IPS DF 6.9 (cell line): ENCODE measurements around the gene ODR4.

Source experiments
- DNase-seq: peaks from one replicate; pipeline ENCODE4 v3.0.0-alpha.2; 2013; ENCODE audit warnings: low read depth, low spot score
- H3K27ac ChIP-seq: one replicate; pipeline ENCODE4 v1.5.1; 2013; ENCODE audit warnings: low read length, control low read depth
- H3K27me3 ChIP-seq: 2 replicates; pipeline ENCODE4 v1.6.1; 2013; ENCODE audit warnings: mild to moderate bottlenecking, low read length; ENCODE audit not compliant: control insufficient read depth, insufficient read depth
- H3K36me3 ChIP-seq: 2 replicates; pipeline ENCODE4 v1.6.1; 2013; ENCODE audit warnings: low read length; ENCODE audit not compliant: control insufficient read depth, insufficient read depth
- H3K4me1 ChIP-seq: 2 replicates; pipeline ENCODE4 v1.6.1; 2013; ENCODE audit warnings: low read length; ENCODE audit not compliant: control insufficient read depth, insufficient read depth
- H3K4me3 ChIP-seq: 2 replicates; pipeline ENCODE4 v1.5.1; 2013; ENCODE audit warnings: mild to moderate bottlenecking, low read length
- H3K9me3 ChIP-seq: 2 replicates; pipeline ENCODE4 v1.6.1; 2013; ENCODE audit warnings: low read length, inconsistent platforms; ENCODE audit not compliant: control insufficient read depth, insufficient read depth
- WGBS: extraction: QIAGEN DNeasy Blood & Tissue Kit; methylation state at CpG from one replicate; pipeline ENCODE4 v1.1.7; 2013; ENCODE audit warnings: mixed read lengths, missing lambda C conversion rate; ENCODE audit not compliant: insufficient read length, insufficient coverage; 5-methylcytosine and 5-hydroxymethylcytosine counted together

Gene ODR4

GRCh38 chr1:186420923-186421322, 45.3 kb downstream of the ODR4 start:
- Histone ChIP-seq H3K9me3 (no peaks in the 10 kb centered on the region), H3K4me3 (no peak overlapping the region), H3K36me3 (no peaks in the 10 kb centered on the region; the same call in 1 of the 2 replicates), H3K4me1 (no peaks in the 10 kb centered on the region), H3K27ac (no peak overlapping the region), H3K27me3 (no peaks in the 10 kb centered on the region)
- no CpG with 5 or more reads among the region's 1 CpG for WGBS
- DNase-seq: no peak

- H3K4me1 ChIP-seq: no peaks in the 10 kb centered on the region
- no peaks in the 10 kb centered on the region; the same call in 1 of the 2 replicates for H3K36me3 ChIP-seq
- DNase-seq: no peak
- no peak overlapping the region for H3K4me3 ChIP-seq
- WGBS: no CpG with 5 or more reads among the region's 6 CpGs
- no peaks in the 10 kb centered on the region for H3K9me3 ChIP-seq
- no peaks in the 10 kb centered on the region for H3K27me3 ChIP-seq
- H3K27ac ChIP-seq: no peak overlapping the region
Observed at GRCh38 chr1:186421446-186421845, 45.8 kb downstream of the ODR4 start.

- no peaks in the 10 kb centered on the region for H3K4me1 ChIP-seq
- H3K9me3 ChIP-seq: no peaks in the 10 kb centered on the region
- no peaks in the 10 kb centered on the region for H3K27me3 ChIP-seq
- WGBS: no CpG with 5 or more reads among the region's 2 CpGs
- H3K4me3 ChIP-seq: no peak overlapping the region
- no peak for DNase-seq
- no peak overlapping the region for H3K27ac ChIP-seq
- no peaks in the 10 kb centered on the region for H3K36me3 ChIP-seq
Observed at GRCh38 chr1:186424539-186424938, 48.9 kb downstream of the ODR4 start.

- H3K4me1 ChIP-seq: no peaks in the 10 kb centered on the region
- H3K27ac ChIP-seq: no peak overlapping the region
- H3K4me3 ChIP-seq: no peak overlapping the region
- H3K27me3 ChIP-seq: no peaks in the 10 kb centered on the region
- no peaks in the 10 kb centered on the region for H3K36me3 ChIP-seq
- no peaks in the 10 kb centered on the region for H3K9me3 ChIP-seq
- WGBS: no CpG with 5 or more reads among the region's 3 CpGs
- no peak for DNase-seq
Observed at GRCh38 chr1:186426118-186426517, 50.5 kb downstream of the ODR4 start.

GRCh38 chr1:186429017-186429416, 53.4 kb downstream of the ODR4 start:
- H3K9me3 ChIP-seq: no peaks in the 10 kb centered on the region
- no peak overlapping the region for H3K4me3 ChIP-seq
- DNase-seq: no peak
- no CpG with 5 or more reads among the region's 3 CpGs for WGBS
- H3K36me3 ChIP-seq: no peaks in the 10 kb centered on the region
- no peaks in the 10 kb centered on the region for H3K4me1 ChIP-seq
- no peaks in the 10 kb centered on the region for H3K27me3 ChIP-seq
- no peak overlapping the region for H3K27ac ChIP-seq

- no peaks in the 10 kb centered on the region for H3K4me1 ChIP-seq
- no peaks in the 10 kb centered on the region for H3K36me3 ChIP-seq
- no peak overlapping the region for H3K4me3 ChIP-seq
- no CpG with 5 or more reads among the region's 1 CpG for WGBS
- H3K27me3 ChIP-seq: no peaks in the 10 kb centered on the region
- DNase-seq: no peak
- H3K9me3 ChIP-seq: no peaks in the 10 kb centered on the region
- H3K27ac ChIP-seq: no peak overlapping the region
Observed at GRCh38 chr1:186435336-186435735, 59.7 kb downstream of the ODR4 start.

- DNase-seq: no peak
- Histone ChIP-seq H3K4me1 (no peaks in the 10 kb centered on the region), H3K9me3 (no peaks in the 10 kb centered on the region), H3K4me3 (no peak overlapping the region), H3K27ac (no peak overlapping the region), H3K27me3 (no peaks in the 10 kb centered on the region), H3K36me3 (no peaks in the 10 kb centered on the region)
- WGBS: 100% methylated on average over 1 of the region's 5 CpGs
Observed at GRCh38 chr1:186438567-186438966, 62.9 kb downstream of the ODR4 start.

- Histone ChIP-seq H3K9me3 (no peaks in the 10 kb centered on the region), H3K27ac (no peak overlapping the region), H3K36me3 (no peaks in the 10 kb centered on the region), H3K4me1 (no peaks in the 10 kb centered on the region), H3K4me3 (no peak overlapping the region), H3K27me3 (no peaks in the 10 kb centered on the region)
- no CpG with 5 or more reads among the region's 3 CpGs for WGBS
- no peak for DNase-seq
Observed at GRCh38 chr1:186440584-186440983, 64.9 kb downstream of the ODR4 start.

GRCh38 chr1:186442651-186443375, 67.2 kb downstream of the ODR4 start:
- no peak for DNase-seq
- Histone ChIP-seq H3K4me3 (no peak overlapping the region), H3K27me3 (no peaks in the 10 kb centered on the region), H3K36me3 (no peaks in the 10 kb centered on the region), H3K4me1 (no peaks in the 10 kb centered on the region), H3K27ac (no peak overlapping the region), H3K9me3 (no peaks in the 10 kb centered on the region)
- WGBS: no CpG with 5 or more reads among the region's 1 CpG

GRCh38 chr1:186443638-186444037, 68.0 kb downstream of the ODR4 start:
- WGBS: no CpG with 5 or more reads among the region's 2 CpGs
- H3K9me3 ChIP-seq: no peaks in the 10 kb centered on the region
- no peaks in the 10 kb centered on the region for H3K4me1 ChIP-seq
- no peak overlapping the region for H3K27ac ChIP-seq
- no peak overlapping the region for H3K4me3 ChIP-seq
- H3K36me3 ChIP-seq: no peaks in the 10 kb centered on the region
- no peaks in the 10 kb centered on the region for H3K27me3 ChIP-seq
- no peak for DNase-seq

GRCh38 chr1:186446152-186446551, 70.5 kb downstream of the ODR4 start:
- no CpG with 5 or more reads among the region's 4 CpGs for WGBS
- DNase-seq: no peak
- H3K27me3 ChIP-seq: no peaks in the 10 kb centered on the region

More at GRCh38 chr1:186446152-186446551, 70.5 kb downstream of the ODR4 start:
- no peaks in the 10 kb centered on the region for H3K36me3 ChIP-seq
- H3K9me3 ChIP-seq: no peaks in the 10 kb centered on the region
- H3K4me3 ChIP-seq: no peak overlapping the region
- H3K4me1 ChIP-seq: no peaks in the 10 kb centered on the region
- H3K27ac ChIP-seq: no peak overlapping the region
